B cell (primary cell): ENCODE results near the gene C2CD4C. TPM values are rescaled to one million over a fixed set of nuclear protein-coding genes. Genes with fewer than 3 reads are reported as not detected.

Source experiments
- ATAC-seq: fragments of 200-7000 bp; cut with Tn5 transposase; one replicate; pipeline ENCODE4 v1.10.0; 2021; ENCODE audit warnings: low read depth, mild to moderate bottlenecking, moderate number of reproducible peaks, moderate library complexity
- CTCF ChIA-PET: fragments of 350-600 bp; sonication (Branson Sonifier 250); formaldehyde crosslinking; loops from one replicate; lab custom pipeline; 2021; ENCODE audit warnings: antibody characterized with exemption, inconsistent platforms; lab: Charles Lee
- POLR2A ChIA-PET: fragments of 350-600 bp; sonication (Branson Sonifier 250); formaldehyde crosslinking; loops from one replicate; lab custom pipeline; 2021; ENCODE audit warnings: antibody characterized with exemption; lab: Charles Lee
- DNase-seq: peaks from one replicate; pipeline ENCODE4 v3.0.0; 2013
- H2AFZ ChIP-seq: 2 replicates; pipeline ENCODE4 v1.6.1; 2012; ENCODE audit warnings: mild to moderate bottlenecking, low read depth, low read length; ENCODE audit not compliant: insufficient read depth, poor library complexity, severe bottlenecking
- H3K27ac ChIP-seq, 2 donors: 1 replicate in 1 of 2; 2 replicates in 1 of 2; pipeline ENCODE4 v1.5.1; 2012 to 2013; ENCODE audit warnings: low read length in 2 of 2, mild to moderate bottlenecking in 2 of 2, moderate library complexity in 1 of 2
- H3K27me3 ChIP-seq, 4 experiments: fragments of 200-600 bp in 1 of 4; sonication (generic) in 1 of 4; replicated peaks in 1 of 4; 1 replicate in 2 of 4; 2 replicates in 2 of 4; pipeline versions ENCODE4 v1.6.1 to v1.7.0; 2013 to 2016; ENCODE audit warnings: low read length in 3 of 4, mild to moderate bottlenecking in 2 of 4, mixed read lengths in 1 of 4, moderate library complexity in 1 of 4; ENCODE audit not compliant: insufficient read depth in 4 of 4, control insufficient read depth in 3 of 4; ENCODE audit errors: control extremely low read depth in 1 of 4
- H3K36me3 ChIP-seq, 2 experiments: replicated peaks in 1 of 2; 1 replicate in 1 of 2; 2 replicates in 1 of 2; pipeline versions ENCODE4 v1.6.1 to v1.7.1; 2013; ENCODE audit warnings: low read length in 1 of 2; ENCODE audit not compliant: insufficient read depth in 2 of 2, control insufficient read depth in 1 of 2; ENCODE audit errors: control extremely low read depth in 1 of 2, extremely low read depth in 1 of 2
- H3K4me1 ChIP-seq, 2 donors: fragments of 200-600 bp in 1 of 2; sonication (generic) in 1 of 2; 1 replicate in 1 of 2; 2 replicates in 1 of 2; pipeline versions ENCODE4 v1.5.1 to v1.6.1; 2013 to 2017; ENCODE audit warnings: low read length in 2 of 2; ENCODE audit not compliant: control insufficient read depth in 2 of 2, insufficient read depth in 2 of 2
- H3K4me2 ChIP-seq: replicated peaks from 2 replicates; pipeline ENCODE3; 2012; ENCODE audit warnings: mild to moderate bottlenecking, low read depth, low read length; ENCODE audit not compliant: poor library complexity, severe bottlenecking
- H3K4me3 ChIP-seq, 5 experiments: fragments of 200-600 bp in 1 of 5; sonication (generic) in 1 of 5; 1 replicate in 3 of 5; 2 replicates in 2 of 5; pipeline versions ENCODE4 v1.5.1 to v1.7.0; 2011 to 2016; ENCODE audit warnings: low read length in 4 of 5, mild to moderate bottlenecking in 4 of 5, low read depth in 2 of 5, control low read depth in 1 of 5, moderate library complexity in 1 of 5; ENCODE audit not compliant: insufficient read depth in 1 of 5; ENCODE audit errors: control extremely low read depth in 1 of 5, extremely low read depth in 1 of 5
- H3K79me2 ChIP-seq: fragments of 200-600 bp; sonication (generic); one replicate; pipeline ENCODE4 v1.6.0; 2016; ENCODE audit warnings: low read length; ENCODE audit not compliant: control insufficient read depth, insufficient read depth
- H3K9ac ChIP-seq: fragments of 200-600 bp; sonication (generic); 2 replicates; pipeline ENCODE4 v1.6.1; 2017; ENCODE audit warnings: mild to moderate bottlenecking, low read length, moderate library complexity
- H3K9me3 ChIP-seq, 3 donors: one replicate each; pipeline versions ENCODE4 v1.6.1 to v1.7.1; 2013; ENCODE audit warnings: low read length in 2 of 3; ENCODE audit not compliant: control insufficient read depth in 2 of 3, insufficient read depth in 1 of 3; ENCODE audit errors: control extremely low read depth in 1 of 3
- H4K20me1 ChIP-seq: 2 replicates; pipeline ENCODE4 v1.6.0; 2012; ENCODE audit warnings: mild to moderate bottlenecking, low read length; ENCODE audit not compliant: insufficient read depth, control insufficient read depth, poor library complexity, severe bottlenecking
- H3K27ac Mint-ChIP-seq: one replicate; pipeline ENCODE4 v1.8.0; 2021; ENCODE audit warnings: mixed read lengths
- H3K27me3 Mint-ChIP-seq: one replicate; pipeline ENCODE4 v1.8.0; 2021; ENCODE audit warnings: mixed read lengths
- H3K4me1 Mint-ChIP-seq: one replicate; pipeline ENCODE4 v1.8.0; 2021; ENCODE audit warnings: mixed read lengths
- H3K4me3 Mint-ChIP-seq: one replicate; pipeline ENCODE4 v1.8.0; 2021; ENCODE audit warnings: mixed read lengths
- H3K9me3 Mint-ChIP-seq: one replicate; pipeline ENCODE4 v1.8.0; 2022; ENCODE audit warnings: mixed read lengths; ENCODE audit not compliant: insufficient read depth
- CTCF ChIP-seq: fragments of 200-600 bp; IDR thresholded peaks from one replicate; pipeline ENCODE4 v1.8.0; 2022; ENCODE audit warnings: antibody characterized with exemption, mild to moderate bottlenecking
- EZH2 ChIP-seq: IDR thresholded peaks from 2 replicates; pipeline ENCODE4 v1.6.1; 2012; ENCODE audit warnings: borderline replicate concordance, low read depth, mild to moderate bottlenecking, moderate library complexity, low read length; ENCODE audit not compliant: insufficient read depth, poor library complexity, severe bottlenecking
- WGBS: methylation state at CpG from one replicate; pipeline ENCODE4 v1.1.5; 2013; ENCODE audit warnings: missing lambda C conversion rate; ENCODE audit not compliant: insufficient coverage; 5-methylcytosine and 5-hydroxymethylcytosine counted together
- intact Hi-C: fragments of 100-400 bp; cut with micrococcal nuclease; formaldehyde crosslinking; loops from one replicate; pipeline ENCODE4 v1.10.0; 2022
- polyA plus RNA-seq: library from polyadenylated mRNA; depleted of rRNA; stranded (reverse); fragments of >200 nt; gene quantifications from 2 replicates; pipeline ENCODE4 v1.2.3, GENCODE V29; 2012
- total RNA-seq, 2 donors: library from RNA; stranded (reverse); fragments of 120-200 nt in 1 of 2; gene quantifications; 1 replicate in 1 of 2; 2 replicates in 1 of 2; pipeline versions ENCODE4 v1.2.3 to v1.2.4, GENCODE V29; 2013 to 2022

Gene C2CD4C
- total and polyA plus RNA-seq, 2 donors (not counting 1 experiment from before 2014, with no cell fraction given): not detected

DNA sequence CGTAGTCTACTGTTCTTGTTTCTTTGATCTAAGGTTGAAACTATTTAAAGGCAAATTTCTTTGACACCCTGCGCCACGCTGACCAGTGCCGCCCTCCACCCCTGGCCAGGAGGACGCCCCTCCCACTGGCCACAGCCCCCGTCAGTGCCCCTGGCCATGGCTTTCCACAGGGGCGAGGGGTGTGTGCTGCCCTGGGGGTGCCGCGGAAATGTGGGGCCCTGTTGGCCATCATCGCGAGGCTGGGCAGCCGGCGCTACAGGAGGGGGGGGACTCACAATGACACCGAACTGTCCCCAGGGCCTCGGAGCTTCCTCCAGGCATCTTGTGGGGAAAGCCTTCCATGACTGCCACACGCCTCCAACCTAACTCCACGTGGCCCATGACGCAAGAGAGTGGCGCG, 41.0 kb upstream of the C2CD4C start:
- TF ChIP-seq CTCF: no peak
- no peak for TF ChIP-seq EZH2
- Histone ChIP-seq H3K4me3 (no peak overlapping the region), H4K20me1 (no peaks in the 10 kb centered on the region), H3K79me2 (no peaks in the 10 kb centered on the region), H3K36me3 (no peaks in the 10 kb centered on the region), H3K4me2 (no peak overlapping the region), H3K27me3 (no peaks in the 10 kb centered on the region), H3K4me1 (no peaks in the 10 kb centered on the region), H3K27ac (no peak overlapping the region), H3K9ac (no peak overlapping the region), H3K9me3 (peaks cover 0 to 26% (median 0%) of the 10 kb centered on the region in 3 donors), H2AFZ (no peak overlapping the region)
- Mint-ChIP-seq H3K9me3 (no peaks in the 10 kb centered on the region), H3K27me3 (no peaks in the 10 kb centered on the region), H3K4me1 (no peaks in the 10 kb centered on the region), H3K4me3 (no peak overlapping the region), H3K27ac (no peak overlapping the region)
- ATAC-seq (no peak), DNase-seq (no peak)
- CTCF ChIA-PET: no interaction called here
- intact Hi-C loops: no loop called here
- 97% methylated on average over 16 of the region's 20 CpGs for WGBS
- POLR2A ChIA-PET: no interaction called here

DNA sequence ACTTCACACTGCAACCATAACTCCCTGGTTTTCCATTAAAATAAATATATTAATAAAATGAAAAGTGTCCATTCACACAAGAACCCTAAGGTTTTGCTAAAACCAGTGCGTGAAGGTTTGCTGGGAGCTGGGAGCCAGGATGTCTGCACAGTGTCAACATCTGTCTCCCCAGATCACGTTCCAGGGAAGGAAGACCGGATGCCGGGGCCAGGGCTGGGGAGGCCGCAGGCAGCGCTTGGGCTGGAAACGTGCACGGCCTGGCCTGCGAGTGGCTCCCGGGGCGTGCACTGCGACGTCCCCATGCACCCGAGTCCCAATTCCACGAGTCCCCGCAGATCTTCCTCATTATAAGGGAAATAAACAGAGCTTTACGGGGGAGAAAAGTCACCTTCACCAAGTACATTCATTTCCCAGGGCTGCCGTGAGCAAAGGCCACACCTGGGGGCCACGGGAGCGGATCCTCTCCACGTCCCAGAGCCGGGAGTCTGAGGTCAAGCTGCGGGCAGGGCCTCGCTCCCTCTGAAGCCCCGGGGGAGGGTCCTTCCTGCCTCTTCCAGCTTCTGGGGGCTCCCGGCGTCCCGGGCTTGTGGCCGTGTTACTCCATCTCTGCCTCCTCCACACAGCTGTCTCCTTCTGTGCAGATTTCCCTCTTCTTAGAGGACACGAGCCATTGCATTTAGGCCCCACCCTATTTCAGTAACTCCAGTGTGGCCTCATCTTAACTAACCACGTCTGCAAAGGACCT, 39.0 kb upstream of the C2CD4C start:
- TF ChIP-seq CTCF: no peak
- TF ChIP-seq EZH2: no peak
- ChIA-PET POLR2A (no interaction called here), CTCF (no interaction called here)
- H3K27me3 Mint-ChIP-seq: no peaks in the 10 kb centered on the region
- Histone ChIP-seq H3K27me3 (no peaks in the 10 kb centered on the region), H3K27ac (no peak overlapping the region), H4K20me1 (no peaks in the 10 kb centered on the region), H3K4me1 (no peaks in the 10 kb centered on the region), H3K4me2 (no peak overlapping the region), H3K36me3 (no peaks in the 10 kb centered on the region), H3K9me3 (peaks cover 0 to 30% (median 0%) of the 10 kb centered on the region in 3 donors), H3K79me2 (no peaks in the 10 kb centered on the region), H3K4me3 (no peak overlapping the region), H3K9ac (no peak overlapping the region), H2AFZ (no peak overlapping the region)
- H3K4me1 Mint-ChIP-seq: no peaks in the 10 kb centered on the region
- 56% methylated on average over 30 of the region's 31 CpGs for WGBS
- H3K4me3 Mint-ChIP-seq: no peak overlapping the region
- H3K9me3 Mint-ChIP-seq: no peaks in the 10 kb centered on the region
- intact Hi-C loops: no loop called here
- DNase-seq (no peak), ATAC-seq (no peak)
- H3K27ac Mint-ChIP-seq: no peak overlapping the region
